MCF 10A (cell line): ENCODE measurements around the gene HNRNPC. TPM values are rescaled to one million over a fixed set of nuclear protein-coding genes. Genes with fewer than 3 reads are reported as not detected.

Experiments
- BruUV-seq: library from RNA; stranded (reverse); fragments of 400-500 nt; replicated peaks from 2 replicates; lab custom pipeline; 2021; lab: Mats Ljungman, UMichigan
- CTCF ChIA-PET: fragments of 300-600 bp; sonication (Branson Sonifier 250); formaldehyde crosslinking; extraction: SDS; loops from one replicate; lab custom pipeline; 2021; ENCODE audit warnings: antibody characterized with exemption, inconsistent platforms; lab: Yijun Ruan, JAX
- POLR2A ChIA-PET: fragments of 300-600, 350-650 bp; sonication (Branson Sonifier 250); formaldehyde crosslinking; extraction: SDS; loops from one replicate; lab custom pipeline; 2020; ENCODE audit warnings: antibody characterized with exemption, inconsistent platforms; lab: Yijun Ruan, JAX
- DNase-seq: peaks from one replicate; pipeline ENCODE4 v3.0.0-alpha.2; 2018; ENCODE audit not compliant: unreplicated experiment
- H3K27ac Mint-ChIP-seq: one replicate; pipeline ENCODE4 v1.8.0; 2022; ENCODE audit warnings: mild to moderate bottlenecking, low read depth, mixed read lengths; ENCODE audit not compliant: unreplicated experiment
- H3K27me3 Mint-ChIP-seq: one replicate; pipeline ENCODE4 v1.8.0; 2022; ENCODE audit warnings: mixed read lengths; ENCODE audit not compliant: insufficient read depth, unreplicated experiment
- H3K36me3 Mint-ChIP-seq: one replicate; pipeline ENCODE4 v1.8.0; 2022; ENCODE audit warnings: mild to moderate bottlenecking, moderate library complexity, mixed read lengths; ENCODE audit not compliant: insufficient read depth, unreplicated experiment
- H3K4me1 Mint-ChIP-seq: one replicate; pipeline ENCODE4 v1.8.0; 2022; ENCODE audit warnings: mixed read lengths; ENCODE audit not compliant: insufficient read depth, unreplicated experiment
- H3K4me3 Mint-ChIP-seq: one replicate; pipeline ENCODE4 v1.8.0; 2022; ENCODE audit warnings: mild to moderate bottlenecking, moderate library complexity, mixed read lengths; ENCODE audit not compliant: unreplicated experiment
- H3K9me3 Mint-ChIP-seq: one replicate; pipeline ENCODE4 v1.8.0; 2022; ENCODE audit warnings: mixed read lengths; ENCODE audit not compliant: unreplicated experiment
- intact Hi-C: fragments of 100-400 bp; cut with micrococcal nuclease; formaldehyde crosslinking; loops from 2 replicates; pipeline ENCODE4 v1.14.1; 2022
- total RNA-seq: library from RNA; stranded (reverse); gene quantifications from 2 replicates; pipeline ENCODE4 v1.2.3, GENCODE V29; 2022
- TF ChIP-seq, protein P1 (sequence below): fragments of 200-600 bp; IDR thresholded peaks from one replicate; pipeline ENCODE4 v1.8.0; 2022; ENCODE audit warnings: antibody characterized with exemption, mild to moderate bottlenecking; ENCODE audit not compliant: unreplicated experiment

The HNRNPC gene
- total RNA-seq, 1 experiment from 2014 or later, result 882 TPM

DNA sequence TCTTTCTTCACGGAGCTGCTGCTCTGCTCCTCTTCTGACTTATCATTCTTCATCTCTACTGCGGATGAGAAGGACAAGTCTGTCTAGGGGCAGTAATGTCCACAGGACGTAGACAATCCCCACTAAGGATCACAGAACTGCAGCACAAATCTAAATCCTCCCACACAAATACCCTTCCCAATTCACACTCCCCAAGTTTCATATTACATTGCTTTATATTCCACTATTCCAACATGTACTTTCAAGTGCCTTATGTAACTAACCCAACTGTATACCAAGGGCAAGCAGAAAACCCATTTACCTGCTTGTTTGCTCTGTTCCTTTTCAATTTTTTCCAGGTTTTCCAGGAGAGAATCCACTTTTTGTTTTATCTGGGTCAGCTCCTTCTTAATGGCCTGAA, 57.7 kb downstream of the HNRNPC start:
- intact Hi-C loops, result no loop called here
- H3K4me1 Mint-ChIP-seq, result peaks cover 17% of the 10 kb centered on the region
- peaks cover 100% of the 10 kb centered on the region for H3K36me3 Mint-ChIP-seq
- DNase-seq, result no peak
- no peaks in the 10 kb centered on the region for H3K27me3 Mint-ChIP-seq
- ChIA-PET CTCF (interaction anchor here (0.6 kb wide), 2 partner anchors 13 to 713 kb away, joined by 3 to 6 read pairs; no protein-coding TSS in a partner anchor), POLR2A (interaction anchor here (0.7 to 1.1 kb wide), 2 partner anchors 43 to 46 kb away, joined by 3 read pairs; no protein-coding TSS in a partner anchor)
- peak overlapping the region; percentile 43 for H3K27ac Mint-ChIP-seq
- BruUV-seq, result no TSS peak
- no peaks in the 10 kb centered on the region for H3K9me3 Mint-ChIP-seq
- TF ChIP-seq, protein P1, sequence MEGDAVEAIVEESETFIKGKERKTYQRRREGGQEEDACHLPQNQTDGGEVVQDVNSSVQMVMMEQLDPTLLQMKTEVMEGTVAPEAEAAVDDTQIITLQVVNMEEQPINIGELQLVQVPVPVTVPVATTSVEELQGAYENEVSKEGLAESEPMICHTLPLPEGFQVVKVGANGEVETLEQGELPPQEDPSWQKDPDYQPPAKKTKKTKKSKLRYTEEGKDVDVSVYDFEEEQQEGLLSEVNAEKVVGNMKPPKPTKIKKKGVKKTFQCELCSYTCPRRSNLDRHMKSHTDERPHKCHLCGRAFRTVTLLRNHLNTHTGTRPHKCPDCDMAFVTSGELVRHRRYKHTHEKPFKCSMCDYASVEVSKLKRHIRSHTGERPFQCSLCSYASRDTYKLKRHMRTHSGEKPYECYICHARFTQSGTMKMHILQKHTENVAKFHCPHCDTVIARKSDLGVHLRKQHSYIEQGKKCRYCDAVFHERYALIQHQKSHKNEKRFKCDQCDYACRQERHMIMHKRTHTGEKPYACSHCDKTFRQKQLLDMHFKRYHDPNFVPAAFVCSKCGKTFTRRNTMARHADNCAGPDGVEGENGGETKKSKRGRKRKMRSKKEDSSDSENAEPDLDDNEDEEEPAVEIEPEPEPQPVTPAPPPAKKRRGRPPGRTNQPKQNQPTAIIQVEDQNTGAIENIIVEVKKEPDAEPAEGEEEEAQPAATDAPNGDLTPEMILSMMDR, result no peak
- H3K4me3 Mint-ChIP-seq, result no peak overlapping the region

DNA sequence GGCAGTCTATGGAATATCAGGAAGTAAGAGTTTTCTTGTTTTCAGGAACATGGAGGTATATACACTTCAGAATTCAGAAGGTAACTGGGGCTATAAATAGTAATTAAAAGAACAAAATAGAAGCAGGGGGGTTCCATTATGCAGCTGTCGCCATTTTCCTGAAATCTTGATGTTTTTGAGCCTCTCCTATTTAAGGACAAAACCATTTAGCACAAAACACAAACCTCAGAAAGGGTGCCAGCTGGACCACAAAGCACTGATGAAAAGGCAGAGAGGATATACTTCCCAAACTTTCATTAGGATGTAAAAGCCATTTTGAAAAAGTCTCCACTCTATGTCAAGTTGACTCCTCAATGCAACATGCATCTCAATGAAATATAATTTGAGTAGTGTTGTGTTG, 59.2 kb downstream of the HNRNPC start:
- no peak overlapping the region for H3K4me3 Mint-ChIP-seq
- intact Hi-C loops, result no loop called here
- ChIA-PET POLR2A (interaction anchor here (1.0 to 1.5 kb wide), 3 partner anchors 8 to 12 kb away, joined by 4 to 5 read pairs (median 5); no protein-coding TSS in a partner anchor), CTCF (no interaction called here)
- H3K4me1 Mint-ChIP-seq, result peaks cover 9% of the 10 kb centered on the region
- H3K27me3 Mint-ChIP-seq, result no peaks in the 10 kb centered on the region
- no peak overlapping the region for H3K27ac Mint-ChIP-seq
- H3K36me3 Mint-ChIP-seq, result peaks cover 100% of the 10 kb centered on the region
- no peak for DNase-seq
- no TSS peak for BruUV-seq
- TF ChIP-seq, protein P1, result no peak
- no peaks in the 10 kb centered on the region for H3K9me3 Mint-ChIP-seq

DNA sequence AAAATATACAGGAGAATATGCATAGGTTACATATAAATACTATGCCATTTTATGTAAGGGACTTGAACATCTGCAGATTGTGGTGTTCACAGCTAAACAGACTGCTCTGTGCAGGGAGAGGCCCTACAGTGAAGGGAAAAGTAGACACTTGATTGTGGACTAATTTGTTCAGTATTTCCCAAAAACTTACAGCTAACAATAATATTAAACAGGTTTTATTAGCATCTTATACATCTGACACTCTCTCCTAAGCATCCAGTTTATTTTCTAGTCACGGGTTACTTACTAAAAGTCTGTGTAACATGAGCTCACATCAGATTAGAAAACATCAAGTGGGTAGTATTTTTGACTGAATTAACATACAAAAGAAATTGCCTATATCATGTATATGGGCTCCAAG, 60.1 kb downstream of the HNRNPC start:
- ChIA-PET CTCF (no interaction called here), POLR2A (interaction anchor here (1.0 to 1.5 kb wide), 5 partner anchors 7 to 109 kb away, joined by 3 to 6 read pairs (median 5); no protein-coding TSS in a partner anchor)
- no peaks in the 10 kb centered on the region for H3K9me3 Mint-ChIP-seq
- peaks cover 100% of the 10 kb centered on the region for H3K36me3 Mint-ChIP-seq
- DNase-seq, result no peak
- BruUV-seq, result no TSS peak
- TF ChIP-seq, protein P1, result no peak
- H3K4me3 Mint-ChIP-seq, result no peak overlapping the region
- peaks cover 5% of the 10 kb centered on the region for H3K4me1 Mint-ChIP-seq
- no peaks in the 10 kb centered on the region for H3K27me3 Mint-ChIP-seq
- intact Hi-C loops, result no loop called here
- H3K27ac Mint-ChIP-seq, result no peak overlapping the region

DNA sequence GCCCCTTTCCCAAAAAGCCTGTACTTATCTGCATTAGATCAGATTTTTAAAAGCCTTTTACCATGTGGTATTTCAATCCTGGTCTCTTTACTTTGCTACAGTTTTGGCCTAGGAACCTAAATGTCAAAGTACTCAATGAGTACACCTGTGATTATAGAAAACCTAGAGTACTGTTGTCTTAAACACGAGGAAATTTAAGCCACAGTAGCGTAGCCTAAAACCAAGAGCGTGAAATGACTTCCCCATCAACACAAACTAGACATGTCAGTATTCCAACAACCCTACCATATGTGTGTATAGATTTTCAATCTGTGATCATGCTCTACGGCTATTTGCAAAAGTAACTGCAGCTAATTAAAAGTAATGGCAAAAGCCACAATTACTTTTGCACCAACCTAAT, 60.7 kb downstream of the HNRNPC start:
- TF ChIP-seq, protein P1, result no peak
- Mint-ChIP-seq H3K36me3 (peaks cover 100% of the 10 kb centered on the region), H3K4me3 (no peak overlapping the region), H3K4me1 (no peaks in the 10 kb centered on the region), H3K9me3 (no peaks in the 10 kb centered on the region), H3K27ac (no peak overlapping the region), H3K27me3 (no peaks in the 10 kb centered on the region)
- no TSS peak for BruUV-seq
- ChIA-PET POLR2A (interaction anchor here (1.2 to 1.5 kb wide), 3 partner anchors 9 to 12 kb away, joined by 4 to 6 read pairs (median 5); no protein-coding TSS in a partner anchor), CTCF (interaction anchor here (0.7 kb wide), 2 partner anchors 67 to 182 kb away, joined by 3 to 5 read pairs; no protein-coding TSS in a partner anchor)
- intact Hi-C loops, result no loop called here
- DNase-seq, result no peak
